Suprapubic skin (tissue), 4 donors: Measurements from ENCODE around the gene GSPT1.

ENCODE experiments used
- EP300 ChIP-seq: sonication (generic); formaldehyde crosslinking; IDR thresholded peaks from one replicate; pipeline ENCODE4 v1.6.1; 2017; ENCODE audit warnings: antibody characterized with exemption
- POLR2A ChIP-seq, 2 donors: fragments of 450-650 bp; IDR thresholded peaks; one replicate each; pipeline ENCODE4 v1.6.1; 2017; ENCODE audit warnings: antibody characterized with exemption in 2 of 2, mild to moderate bottlenecking in 2 of 2, moderate library complexity in 2 of 2
- POLR2AphosphoS5 ChIP-seq, 3 donors: sonication (generic); formaldehyde crosslinking; IDR thresholded peaks; one replicate each; pipeline ENCODE4 v1.6.1; 2017; ENCODE audit warnings: antibody characterized with exemption in 3 of 3
- TF ChIP-seq, protein P1 (sequence below), 2 donors: fragments of 200-600 bp in 1 of 2; fragments of 450-650 bp in 1 of 2; sonication (generic) in 1 of 2; IDR thresholded peaks; one replicate each; pipeline ENCODE4 v1.5.1; 2016 to 2019; ENCODE audit warnings: antibody characterized with exemption in 2 of 2, mild to moderate bottlenecking in 1 of 2, moderate library complexity in 1 of 2

- no peak for TF ChIP-seq POLR2A (IDR thresholded peaks at IDR 0.05)
- TF ChIP-seq, protein P1, sequence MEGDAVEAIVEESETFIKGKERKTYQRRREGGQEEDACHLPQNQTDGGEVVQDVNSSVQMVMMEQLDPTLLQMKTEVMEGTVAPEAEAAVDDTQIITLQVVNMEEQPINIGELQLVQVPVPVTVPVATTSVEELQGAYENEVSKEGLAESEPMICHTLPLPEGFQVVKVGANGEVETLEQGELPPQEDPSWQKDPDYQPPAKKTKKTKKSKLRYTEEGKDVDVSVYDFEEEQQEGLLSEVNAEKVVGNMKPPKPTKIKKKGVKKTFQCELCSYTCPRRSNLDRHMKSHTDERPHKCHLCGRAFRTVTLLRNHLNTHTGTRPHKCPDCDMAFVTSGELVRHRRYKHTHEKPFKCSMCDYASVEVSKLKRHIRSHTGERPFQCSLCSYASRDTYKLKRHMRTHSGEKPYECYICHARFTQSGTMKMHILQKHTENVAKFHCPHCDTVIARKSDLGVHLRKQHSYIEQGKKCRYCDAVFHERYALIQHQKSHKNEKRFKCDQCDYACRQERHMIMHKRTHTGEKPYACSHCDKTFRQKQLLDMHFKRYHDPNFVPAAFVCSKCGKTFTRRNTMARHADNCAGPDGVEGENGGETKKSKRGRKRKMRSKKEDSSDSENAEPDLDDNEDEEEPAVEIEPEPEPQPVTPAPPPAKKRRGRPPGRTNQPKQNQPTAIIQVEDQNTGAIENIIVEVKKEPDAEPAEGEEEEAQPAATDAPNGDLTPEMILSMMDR (IDR thresholded peaks at IDR 0.05): no peak
- no peak for TF ChIP-seq POLR2AphosphoS5 (IDR thresholded peaks at IDR 0.05)
- no peak for TF ChIP-seq EP300
These were observed 28.9 kb downstream of the GSPT1 start for GRCh38 chr16:11886881-11887280.
